SKM-1 (cell line): ENCODE results near the gene ISCA1.
"Not testable (repeated sequence)": the region's sequence is repeated elsewhere in the genome, so short reads cannot be mapped to it uniquely, and the experiment has no call there.

Experiments
- DNase-seq: peaks from one replicate; lab custom pipeline; 2025; ENCODE audit not compliant: unreplicated experiment; lab: John Stamatoyannopoulos, UW

ISCA1 gene

DNA sequence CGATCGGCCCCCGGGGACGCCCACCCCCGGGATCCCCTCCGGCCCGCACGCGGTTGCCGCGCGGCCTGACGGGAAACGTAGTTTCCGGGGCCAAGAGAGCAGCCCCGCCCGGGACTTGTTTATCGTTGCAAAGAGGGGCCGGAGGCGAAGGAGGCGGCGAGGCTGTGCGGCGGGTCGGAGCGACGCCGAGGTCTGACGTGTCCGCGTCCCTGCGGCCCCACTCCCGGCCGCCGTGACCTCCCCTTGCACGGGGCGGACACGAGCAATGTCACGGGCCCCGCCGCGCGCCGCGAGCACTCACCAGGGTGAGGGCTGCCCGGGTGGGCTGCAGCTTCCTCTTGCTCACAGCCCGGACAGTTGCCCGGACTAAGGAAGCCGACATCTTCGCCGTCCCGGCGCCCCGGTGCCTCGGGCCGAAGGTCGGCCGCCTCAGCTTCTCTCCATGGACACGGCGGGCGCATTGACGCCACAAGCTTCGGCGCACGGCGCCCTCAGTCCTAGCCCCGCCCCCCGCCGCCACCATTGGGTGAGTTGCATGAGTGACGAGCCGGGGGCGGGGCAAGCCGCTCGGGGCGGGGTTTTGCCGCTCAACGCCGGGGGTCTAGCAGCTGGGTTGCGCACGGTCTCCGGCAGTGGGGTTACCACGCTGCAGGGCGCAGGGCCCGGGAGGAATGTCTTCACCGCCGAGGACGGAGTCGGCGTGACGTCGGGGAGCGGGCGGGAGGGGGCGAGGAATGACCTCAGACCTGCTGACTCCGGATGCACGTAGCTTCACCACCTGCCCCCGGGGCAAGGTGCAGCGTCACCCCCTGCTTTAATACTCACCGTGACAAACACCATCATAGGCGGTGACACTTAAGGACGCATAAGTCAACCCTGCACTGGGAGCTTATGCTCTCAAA lies at the start of gene ISCA1:
TSS of gene ISCA1 (minus strand) at position 462 of the 902 bp plus-strand sequence. CDS start at position 382, 80 bp downstream.
- peak; percentile 25 for DNase-seq

DNA sequence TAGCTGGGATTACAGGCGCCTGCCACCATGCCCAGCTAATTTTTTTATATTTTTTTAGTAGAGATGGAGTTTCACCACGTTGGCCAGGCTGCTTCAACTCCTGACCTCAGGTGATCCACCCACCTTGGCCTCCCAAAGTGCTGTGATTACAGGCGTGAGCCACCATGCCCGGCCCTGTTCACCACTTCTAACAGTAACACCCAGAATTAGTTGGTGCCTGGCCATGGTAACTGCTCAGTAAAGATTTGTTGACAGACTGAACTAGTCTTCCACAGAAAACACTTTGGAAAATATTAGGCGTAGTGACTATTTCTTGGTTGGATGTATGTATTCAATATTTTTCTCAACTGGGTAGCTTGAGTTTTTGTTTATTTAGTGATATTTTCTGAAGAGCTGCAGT lies 47.8 kb upstream of the ISCA1 start:
- DNase-seq = no peak

DNA sequence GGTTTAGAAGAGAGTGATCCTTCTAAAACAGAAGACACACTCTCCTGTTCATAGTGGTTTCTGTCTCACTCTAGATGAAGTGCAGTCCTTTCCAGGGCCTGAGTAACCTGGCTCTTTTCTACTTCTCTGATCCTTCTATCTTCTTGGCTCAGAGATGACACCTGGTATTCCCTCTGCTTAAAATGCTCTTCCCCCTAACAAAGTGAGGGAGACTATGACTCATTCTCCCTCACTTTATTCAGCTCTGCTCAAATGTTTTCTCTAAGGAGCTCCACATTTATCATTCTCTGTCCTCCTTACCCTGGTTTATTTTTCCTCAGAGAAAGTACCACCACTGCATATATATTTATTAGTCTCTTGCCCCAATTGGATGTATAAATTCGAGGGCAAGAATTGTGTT lies 47.3 kb upstream of the ISCA1 start:
- no peak for DNase-seq

DNA sequence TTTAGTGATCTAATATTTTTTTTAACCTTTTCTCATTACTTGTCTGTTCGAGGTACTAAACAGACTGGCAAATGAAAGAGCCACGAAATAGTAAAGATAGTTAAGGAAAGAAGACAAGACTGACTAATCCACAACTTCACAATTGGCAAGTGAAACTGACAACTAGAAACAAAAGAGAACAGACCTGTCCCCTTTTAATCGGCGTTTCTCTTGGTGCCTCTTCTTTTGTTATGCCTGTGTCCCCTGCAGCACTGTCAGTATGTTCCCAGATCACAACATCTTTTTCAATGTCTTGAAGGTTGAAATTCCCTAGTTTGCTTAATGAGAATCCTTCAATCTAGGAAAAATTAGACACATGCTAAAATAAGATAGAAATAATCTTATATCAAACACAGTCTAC lies 45.8 kb upstream of the ISCA1 start:
- no peak for DNase-seq

DNA sequence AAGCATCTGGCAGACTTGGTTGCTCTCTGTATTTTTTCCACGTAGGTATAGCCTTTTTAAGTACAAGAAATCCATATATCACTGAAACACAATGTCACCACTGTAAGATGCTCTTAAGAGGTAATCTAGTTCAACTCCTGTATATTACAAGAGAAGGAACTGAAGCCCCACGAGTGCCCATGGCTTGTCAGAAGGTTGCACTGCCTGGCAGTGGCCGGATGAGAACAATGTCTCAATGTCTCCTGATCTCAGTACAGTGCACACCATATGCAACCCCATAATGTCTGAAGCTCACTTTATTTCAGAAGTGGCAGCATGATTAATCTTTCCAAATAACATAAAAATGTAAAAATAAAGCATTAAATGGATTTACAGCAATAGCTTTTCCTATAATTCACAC lies 44.2 kb upstream of the ISCA1 start:
- no peak for DNase-seq

DNA sequence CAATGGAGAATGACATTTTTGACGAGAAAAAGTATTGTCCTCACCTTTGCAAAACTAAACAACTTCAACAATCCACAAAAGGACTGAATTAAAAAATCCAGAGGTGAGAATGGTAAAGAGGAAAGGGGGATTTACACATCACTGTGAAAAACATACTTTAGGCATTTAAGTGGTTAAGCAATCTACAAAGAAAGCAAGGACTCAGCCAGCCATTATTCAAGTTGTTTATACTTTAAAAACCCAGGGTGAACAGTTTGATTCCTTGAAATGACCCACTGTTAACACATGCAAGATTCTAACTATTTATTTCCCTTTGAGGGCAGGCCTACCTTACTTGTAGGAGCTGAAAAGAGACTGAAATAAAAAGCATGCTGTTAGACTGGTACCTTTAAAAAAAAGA lies 42.6 kb upstream of the ISCA1 start:
- DNase-seq = no peak

DNA sequence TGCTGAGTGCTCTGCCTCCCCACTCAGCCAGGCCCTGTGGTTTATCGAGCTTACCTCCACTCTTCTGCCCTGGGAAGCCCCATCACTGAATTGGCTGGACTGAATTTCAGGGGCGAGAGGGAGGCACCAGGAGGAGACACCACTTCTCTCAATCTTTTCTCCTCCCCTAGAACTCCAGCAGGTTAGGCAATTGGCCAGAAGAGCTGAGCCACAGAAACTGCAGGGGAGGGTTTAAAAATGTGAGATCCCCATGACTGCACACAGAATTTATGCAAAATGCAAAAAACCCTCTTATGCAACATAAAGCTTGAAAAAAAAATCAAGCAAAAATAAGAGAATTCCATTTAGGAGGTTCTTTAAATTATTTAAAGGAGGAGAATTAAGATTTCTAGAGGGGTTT lies 42.0 kb upstream of the ISCA1 start:
- no peak for DNase-seq

DNA sequence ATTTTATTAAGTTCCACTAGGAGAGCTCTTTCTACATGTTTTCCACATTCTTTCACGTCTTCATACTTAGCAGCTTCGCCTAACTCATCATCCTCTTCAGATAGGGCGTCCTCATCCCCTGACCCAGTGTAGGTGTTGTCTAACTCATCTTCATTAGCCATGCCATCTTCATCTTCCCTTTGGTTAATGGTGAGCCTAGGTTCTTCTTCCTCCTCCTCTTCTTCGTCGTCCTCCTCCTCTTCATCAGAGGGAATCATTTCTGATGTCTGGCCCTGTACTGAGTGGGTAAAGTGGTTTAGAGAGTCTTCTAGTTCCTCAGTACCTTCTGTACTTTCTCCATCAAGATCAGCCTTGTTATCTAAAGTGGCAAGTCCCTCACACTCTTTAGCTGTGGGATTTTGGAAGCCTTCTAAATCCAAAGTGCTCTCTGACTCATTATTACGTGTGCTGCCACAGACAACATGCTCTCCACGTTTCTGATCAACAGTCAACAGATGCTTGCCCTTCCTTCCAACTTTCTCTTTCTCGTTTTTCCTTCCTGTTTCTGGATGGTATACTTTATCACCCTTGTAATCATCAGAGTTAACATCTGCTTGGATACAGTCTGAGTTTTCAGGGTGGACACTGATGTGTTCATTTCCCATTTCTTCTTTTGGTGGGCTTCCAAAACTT lies 40.8 kb upstream of the ISCA1 start:
- DNase-seq = no peak

DNA sequence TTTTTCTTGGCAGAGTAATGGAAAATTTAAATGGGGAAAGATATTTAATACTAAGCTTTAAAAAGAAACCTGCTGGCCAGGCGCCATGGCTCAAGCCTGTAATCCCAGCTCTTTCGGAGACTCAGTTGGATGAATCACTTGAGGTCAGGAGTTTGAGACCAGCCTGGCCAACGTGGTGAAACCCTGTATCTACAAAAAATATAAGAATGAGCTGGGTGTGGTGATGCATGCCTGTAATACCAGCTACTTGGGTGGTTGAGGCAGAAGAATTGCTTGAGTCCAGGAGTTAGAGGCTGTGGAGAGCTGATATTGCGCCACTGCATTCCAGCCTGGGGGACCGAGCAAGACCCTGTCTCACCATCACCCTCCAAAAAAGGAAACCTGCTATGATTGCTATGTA lies 39.0 kb upstream of the ISCA1 start:
- DNase-seq = no peak

DNA sequence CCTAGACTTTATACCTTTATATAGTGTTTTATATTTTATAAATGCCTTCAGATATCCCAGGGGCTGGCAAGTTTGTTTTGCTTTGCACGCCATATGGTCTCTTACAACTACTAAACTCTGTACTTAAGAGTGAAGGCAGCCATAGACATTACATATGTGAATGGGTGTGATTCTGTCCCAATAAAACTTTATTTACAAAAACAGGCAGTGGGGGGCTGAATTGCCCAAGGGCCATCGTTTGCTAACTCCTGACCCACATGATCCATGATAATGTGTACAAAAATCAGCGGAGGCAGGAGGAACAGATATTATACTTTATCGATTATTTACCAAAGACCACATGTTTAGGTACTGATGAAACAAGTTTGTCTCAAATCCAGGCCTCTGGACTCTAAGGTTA lies 35.8 kb upstream of the ISCA1 start:
- no peak for DNase-seq

DNA sequence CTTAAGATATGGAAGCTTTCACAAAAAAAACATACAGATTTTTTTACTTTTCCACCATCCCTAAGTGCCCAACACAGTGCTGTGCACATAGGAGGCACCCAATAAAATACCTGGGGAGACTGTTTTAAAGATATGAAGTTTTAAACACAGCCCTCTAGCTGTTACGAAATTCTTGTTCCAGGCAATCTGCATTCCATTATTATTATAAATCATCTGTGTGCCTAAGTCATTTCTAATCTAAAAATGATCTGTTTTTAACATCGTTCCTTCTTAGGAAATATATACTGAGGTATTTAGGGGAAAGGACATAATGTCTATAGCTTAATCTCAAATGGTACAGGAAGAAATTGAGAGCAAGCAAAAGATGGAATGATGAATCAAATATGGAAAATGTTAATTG lies 32.7 kb upstream of the ISCA1 start:
- no peak for DNase-seq

DNA sequence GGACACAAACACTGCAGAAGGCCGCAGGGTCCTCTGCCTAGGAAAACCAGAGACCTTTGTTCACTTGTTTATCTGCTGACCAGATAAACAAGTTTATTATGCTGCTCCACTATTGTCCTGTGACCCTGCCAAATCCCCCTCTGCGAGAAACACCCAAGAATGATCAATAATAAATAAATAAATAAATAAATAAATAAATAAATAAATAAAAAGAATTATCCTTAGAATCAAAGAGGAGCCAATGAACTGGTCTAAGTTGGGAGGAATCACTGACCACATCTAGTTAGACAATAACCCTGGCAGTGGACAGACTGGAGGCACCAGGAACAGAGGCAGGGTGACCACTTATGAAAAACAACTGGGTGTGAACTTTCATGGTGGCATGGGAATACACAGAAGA lies 30.6 kb upstream of the ISCA1 start:
- DNase-seq = not testable (repeated sequence)

DNA sequence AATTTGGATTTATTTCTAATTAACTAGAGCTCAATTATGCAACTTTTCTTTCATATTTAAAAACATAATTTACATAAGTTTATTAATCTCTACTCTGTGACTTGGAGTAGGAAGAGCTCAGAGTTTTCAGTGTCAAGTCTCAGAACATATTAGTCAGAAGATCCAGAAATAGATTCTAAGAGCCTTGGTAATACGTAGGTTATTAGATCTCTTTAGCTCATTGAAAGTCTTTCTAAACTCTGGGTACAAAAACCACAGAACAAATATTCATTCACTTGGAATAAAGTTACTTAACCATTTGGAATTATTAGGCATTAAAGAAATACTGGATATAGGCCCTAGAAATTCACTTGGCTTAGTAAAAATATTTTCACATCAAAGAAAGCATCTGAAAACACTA lies 26.3 kb upstream of the ISCA1 start:
- no peak for DNase-seq

DNA sequence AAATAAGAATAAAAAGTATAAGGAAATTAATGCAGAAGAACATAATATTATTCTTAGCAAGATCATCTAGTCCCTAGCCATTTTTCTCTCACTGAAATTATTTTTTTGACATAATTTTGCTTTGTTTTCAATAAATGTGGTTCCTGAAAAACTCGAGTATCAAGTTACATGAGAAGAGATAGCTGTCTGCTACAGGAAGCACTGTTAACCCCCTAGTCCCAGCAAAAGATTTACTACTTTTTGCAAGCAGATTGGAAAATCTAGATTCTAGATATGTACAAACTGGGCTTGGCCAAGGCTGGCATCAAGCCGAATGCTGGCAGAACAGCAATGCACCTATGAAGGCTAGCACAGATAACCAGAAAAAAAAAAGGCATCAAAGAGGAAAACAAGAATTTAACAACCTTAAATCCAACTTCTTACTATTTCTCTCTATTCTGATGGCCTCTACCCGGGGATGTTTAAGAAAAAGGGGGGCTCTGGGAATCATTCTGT lies 21.9 kb upstream of the ISCA1 start:
- no peak for DNase-seq

DNA sequence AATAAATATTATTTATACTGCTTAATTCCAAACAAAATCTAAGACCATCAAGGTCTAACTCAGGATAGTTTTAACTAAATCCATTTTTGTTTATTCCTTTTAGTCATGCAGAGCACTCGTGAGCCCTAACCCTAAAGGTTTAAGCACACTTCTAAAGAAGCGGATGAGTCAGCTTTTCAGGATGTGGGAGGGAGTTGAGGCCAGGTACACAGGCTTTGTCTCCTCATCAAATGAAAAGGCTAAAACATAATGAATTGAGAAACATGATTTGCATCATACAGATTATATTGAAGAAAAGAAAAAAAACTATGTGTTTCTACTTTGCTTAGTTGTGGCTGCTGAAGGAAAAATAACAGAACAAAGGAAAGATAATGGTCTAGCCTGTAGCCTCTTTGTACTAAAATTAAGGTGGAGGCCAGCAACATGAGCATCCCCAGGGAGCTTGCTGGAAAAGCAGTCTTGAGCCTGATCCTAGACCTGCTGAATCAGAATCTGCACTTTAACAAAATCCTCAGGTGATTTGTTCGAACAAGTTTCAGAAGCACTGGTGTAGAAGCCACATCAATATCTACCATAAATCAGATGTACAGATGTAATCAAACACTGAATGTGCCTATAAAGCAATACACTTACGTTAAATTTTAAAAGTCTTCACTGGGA lies 21.1 kb upstream of the ISCA1 start:
- no peak for DNase-seq

DNA sequence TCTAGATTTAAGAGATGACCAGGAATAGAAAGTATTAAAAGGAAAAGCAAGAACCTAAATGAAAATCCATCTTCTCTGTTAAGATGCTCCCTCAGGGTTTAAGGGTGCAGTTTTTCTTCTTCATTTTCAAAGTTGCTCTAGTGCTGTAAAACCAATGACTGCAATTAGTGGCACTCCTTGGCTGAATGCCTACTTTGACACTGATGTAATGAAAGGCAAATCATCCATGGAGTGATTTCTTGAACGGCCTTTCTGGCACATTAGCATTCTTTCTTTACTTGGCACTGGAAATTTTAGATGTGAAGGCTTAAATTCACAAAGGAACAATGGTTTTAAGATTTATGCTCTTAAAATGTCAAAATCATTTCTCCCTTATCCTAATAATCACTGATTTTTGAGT lies 19.3 kb upstream of the ISCA1 start:
- DNase-seq = no peak

DNA sequence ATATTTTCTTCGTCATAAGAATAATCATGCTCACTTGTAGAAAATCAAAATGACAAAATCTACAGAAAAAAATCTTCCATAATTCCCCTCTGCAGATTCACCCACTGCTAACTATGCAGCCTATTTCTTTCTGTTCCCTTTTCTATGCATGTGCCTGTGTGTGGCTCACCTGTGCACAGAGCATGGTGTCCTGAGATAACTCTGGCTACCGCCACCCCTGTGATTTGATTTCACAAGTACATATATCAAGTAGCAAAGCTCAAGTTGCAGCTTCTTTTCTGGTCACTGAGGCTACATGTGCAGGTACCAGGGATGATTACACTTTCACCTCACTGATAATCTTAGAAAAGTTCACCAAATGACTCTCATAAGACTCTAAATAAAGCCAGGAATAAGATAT lies 18.4 kb upstream of the ISCA1 start:
- no peak for DNase-seq

DNA sequence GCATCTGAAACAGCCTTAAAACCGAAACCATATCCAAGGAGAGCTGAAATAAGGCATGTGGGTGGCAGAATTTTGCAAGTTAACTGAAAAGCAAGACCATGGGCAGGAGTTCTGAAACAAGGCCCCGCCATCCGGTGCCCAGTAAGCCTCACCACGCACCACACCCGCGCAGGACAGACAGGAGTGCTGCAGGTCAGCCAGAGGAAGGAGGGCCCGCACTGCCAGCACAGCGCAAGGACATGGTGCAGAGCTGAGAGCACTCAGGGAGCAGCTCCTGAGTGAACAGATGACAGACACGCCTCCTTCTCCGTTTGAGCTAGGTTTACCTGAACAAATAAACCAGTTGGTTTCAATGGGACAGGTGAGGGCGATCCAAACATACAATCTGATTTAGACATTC lies 16.5 kb upstream of the ISCA1 start:
- DNase-seq = no peak

DNA sequence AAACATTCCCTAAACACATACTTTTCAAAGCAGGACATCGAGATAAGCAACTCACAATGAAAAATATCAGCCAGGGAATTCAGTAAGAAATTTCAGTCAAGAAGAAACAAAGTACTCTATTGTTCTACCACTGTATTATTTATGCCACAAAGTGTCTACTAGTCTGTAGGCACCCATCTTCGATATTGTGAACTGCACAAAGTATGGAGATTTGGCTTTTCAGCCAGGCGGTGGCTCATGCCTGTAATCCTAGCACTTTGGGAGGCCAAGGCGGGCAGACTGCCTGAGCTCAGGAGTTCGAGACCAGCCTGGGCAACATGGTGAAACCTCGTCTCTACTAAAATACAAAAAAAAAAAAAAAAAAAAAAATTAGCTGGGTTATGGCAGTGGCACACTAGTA lies 8.0 kb upstream of the ISCA1 start:
- not testable (repeated sequence) for DNase-seq

DNA sequence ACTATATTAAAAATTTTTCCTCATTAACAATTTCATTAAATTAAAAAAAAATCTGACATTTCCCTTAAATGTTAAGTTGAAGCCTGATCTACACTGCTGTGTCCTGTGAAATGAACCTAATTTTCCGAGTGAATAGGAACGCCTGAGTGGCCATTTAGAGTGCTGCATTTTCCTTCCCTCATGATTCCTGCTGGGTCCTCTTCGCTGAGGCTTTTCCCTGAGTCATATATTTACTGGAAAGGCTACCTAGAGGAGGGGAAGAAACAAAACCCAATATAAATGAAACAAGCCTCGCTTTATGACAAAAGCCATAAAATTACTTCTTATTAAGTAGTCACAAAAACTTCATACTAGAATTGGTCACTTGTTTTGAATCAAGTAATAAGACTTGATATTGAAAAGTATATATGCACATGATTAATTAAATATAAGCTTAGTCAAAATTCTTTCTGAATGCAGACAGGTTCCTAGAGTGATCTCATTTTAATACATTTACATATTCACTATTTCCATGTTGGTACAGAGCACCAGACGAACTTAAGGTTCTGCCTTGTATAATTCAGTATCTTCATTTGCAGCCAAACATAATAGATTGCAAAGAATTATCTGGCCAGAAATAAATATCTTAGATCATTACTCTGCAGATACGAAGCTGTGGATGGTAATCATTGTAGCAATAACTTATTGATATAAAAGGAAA lies 6.3 kb upstream of the ISCA1 start:
- DNase-seq = no peak

DNA sequence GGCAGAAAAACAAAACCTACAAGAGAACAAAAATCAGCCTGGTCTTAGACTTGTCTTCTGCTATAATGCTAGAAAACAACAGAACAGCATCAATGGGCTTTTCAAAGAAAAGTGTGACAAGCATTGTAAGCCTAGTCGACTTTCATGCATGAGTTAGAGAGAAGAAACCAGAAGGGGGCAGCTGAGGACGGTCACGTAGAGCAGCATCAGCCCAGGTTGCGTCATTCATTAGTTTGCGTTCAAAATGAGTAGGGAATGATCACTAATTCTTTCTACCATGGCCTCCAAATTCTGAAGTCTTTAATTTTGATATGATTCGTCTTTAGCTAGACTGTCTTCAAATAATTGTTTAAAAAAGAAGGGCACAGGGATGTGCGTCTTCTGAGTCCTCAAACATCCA lies 4.7 kb upstream of the ISCA1 start:
- no peak for DNase-seq
